WTC11 (cell line): ENCODE results near the gene ATP11A. TPM values are rescaled to one million over a fixed set of nuclear protein-coding genes. Genes with fewer than 3 reads are reported as not detected.

Source experiments
- ATAC-seq: fragments of 200-7000 bp; cut with Tn5 transposase; 2 replicates; pipeline ENCODE4 v1.10.0; 2021; ENCODE audit warnings: mild to moderate bottlenecking, moderate library complexity
- CTCF ChIA-PET: fragments of 300-600 bp; sonication (Branson Sonifier 250); formaldehyde crosslinking; loops from one replicate; lab custom pipeline; 2021; ENCODE audit warnings: antibody characterized with exemption; lab: Charles Lee
- POLR2A ChIA-PET: fragments of 350-600 bp; sonication (Branson Sonifier 250); formaldehyde crosslinking; loops from one replicate; lab custom pipeline; 2021; ENCODE audit warnings: antibody characterized with exemption; lab: Charles Lee
- DNase-seq: peaks from one replicate; pipeline ENCODE4 v3.0.0; 2021; ENCODE audit warnings: low spot score
- H3K27ac Mint-ChIP-seq: 2 replicates; pipeline ENCODE4 v1.8.0; 2021; ENCODE audit warnings: mixed read lengths
- H3K27me3 Mint-ChIP-seq: 2 replicates; pipeline ENCODE4 v1.8.0; 2021; ENCODE audit warnings: low read depth, mild to moderate bottlenecking, moderate library complexity, mixed read lengths
- H3K36me3 Mint-ChIP-seq: 2 replicates; pipeline ENCODE4 v1.8.0; 2021; ENCODE audit warnings: mixed read lengths
- H3K4me1 Mint-ChIP-seq: 2 replicates; pipeline ENCODE4 v1.8.0; 2022; ENCODE audit warnings: mixed read lengths
- H3K4me3 Mint-ChIP-seq: 2 replicates; pipeline ENCODE4 v1.8.0; 2021; ENCODE audit warnings: mild to moderate bottlenecking, moderate library complexity, mixed read lengths
- H3K9me3 Mint-ChIP-seq: 2 replicates; pipeline ENCODE4 v1.8.0; 2021; ENCODE audit warnings: mixed read lengths
- AFF4 ChIP-seq: sonication (generic); formaldehyde crosslinking; IDR thresholded peaks from 2 replicates; pipeline ENCODE4 v1.8.1; 2023; ENCODE audit warnings: mild to moderate bottlenecking, missing genetic modification reagents, borderline replicate concordance
- ATF3 ChIP-seq: sonication (generic); formaldehyde crosslinking; conservative IDR thresholded peaks from 2 replicates; pipeline ENCODE4 v1.8.1; 2022; ENCODE audit warnings: mild to moderate bottlenecking, missing genetic modification reagents
- CREB1 ChIP-seq: sonication (generic); formaldehyde crosslinking; IDR thresholded peaks from 2 replicates; pipeline ENCODE4 v1.8.0; 2023; ENCODE audit warnings: mild to moderate bottlenecking, missing genetic modification reagents
- E2F4 ChIP-seq: sonication (generic); formaldehyde crosslinking; IDR thresholded peaks from 2 replicates; pipeline ENCODE4 v1.8.1; 2022; ENCODE audit warnings: low read depth, mild to moderate bottlenecking, moderate library complexity, missing genetic modification reagents, borderline replicate concordance
- ESRRA ChIP-seq: sonication (generic); formaldehyde crosslinking; IDR thresholded peaks from 2 replicates; pipeline ENCODE4 v1.8.1; 2022; ENCODE audit warnings: mild to moderate bottlenecking, missing genetic modification reagents, borderline replicate concordance
- FOXJ3 ChIP-seq: sonication (generic); formaldehyde crosslinking; IDR thresholded peaks from 2 replicates; pipeline ENCODE4 v1.9.0; 2021; ENCODE audit warnings: missing genetic modification reagents, mild to moderate bottlenecking, borderline replicate concordance
- IRF1 ChIP-seq: sonication (generic); formaldehyde crosslinking; IDR thresholded peaks from 2 replicates; pipeline ENCODE4 v1.8.0; 2023; ENCODE audit warnings: missing genetic modification reagents
- MAX ChIP-seq: sonication (generic); formaldehyde crosslinking; IDR thresholded peaks from 2 replicates; pipeline ENCODE4 v1.8.0; 2022; ENCODE audit warnings: mild to moderate bottlenecking, missing genetic modification reagents
- NFE2L1 ChIP-seq: sonication (generic); formaldehyde crosslinking; IDR thresholded peaks from 2 replicates; pipeline ENCODE4 v1.8.1; 2023; ENCODE audit warnings: missing genetic modification reagents
- NFYB ChIP-seq: sonication (generic); formaldehyde crosslinking; conservative IDR thresholded peaks from 2 replicates; pipeline ENCODE4 v1.8.0; 2022; ENCODE audit warnings: low read depth, missing genetic modification reagents
- OVOL2 ChIP-seq: fragments of 250-450 bp; sonication (Bioruptor Pico); IDR thresholded peaks from 2 replicates; pipeline ENCODE4 v1.9.0; 2021; ENCODE audit warnings: mild to moderate bottlenecking, borderline replicate concordance
- SMAD4 ChIP-seq: sonication (generic); formaldehyde crosslinking; IDR thresholded peaks from 2 replicates; pipeline ENCODE4 v1.8.0; 2022; ENCODE audit warnings: mild to moderate bottlenecking, missing genetic modification reagents
- SP1 ChIP-seq: sonication (generic); formaldehyde crosslinking; conservative IDR thresholded peaks from 2 replicates; pipeline ENCODE4 v1.8.1; 2022; ENCODE audit warnings: missing genetic modification reagents
- TEAD1 ChIP-seq: sonication (generic); formaldehyde crosslinking; IDR thresholded peaks from 2 replicates; pipeline ENCODE4 v1.8.0; 2022; ENCODE audit warnings: mild to moderate bottlenecking, missing genetic modification reagents
- TEAD4 ChIP-seq: sonication (generic); formaldehyde crosslinking; IDR thresholded peaks from 2 replicates; pipeline ENCODE4 v1.8.0; 2022; ENCODE audit warnings: mild to moderate bottlenecking, missing genetic modification reagents
- USF2 ChIP-seq: sonication (generic); formaldehyde crosslinking; IDR thresholded peaks from 2 replicates; pipeline ENCODE4 v1.8.1; 2023; ENCODE audit warnings: mild to moderate bottlenecking, missing genetic modification reagents, moderate library complexity
- ZBTB43 ChIP-seq: sonication (generic); formaldehyde crosslinking; IDR thresholded peaks from 2 replicates; pipeline ENCODE4 v1.8.1; 2023; ENCODE audit warnings: mild to moderate bottlenecking, missing genetic modification reagents
- ZNF121 ChIP-seq: sonication (generic); formaldehyde crosslinking; IDR thresholded peaks from 2 replicates; pipeline ENCODE4 v1.8.0; 2023; ENCODE audit warnings: missing genetic modification reagents
- ZNF219 ChIP-seq: sonication (generic); formaldehyde crosslinking; IDR thresholded peaks from 2 replicates; pipeline ENCODE4 v1.8.0; 2023; ENCODE audit warnings: missing genetic modification reagents, mild to moderate bottlenecking, borderline replicate concordance
- ZNF232 ChIP-seq: sonication (generic); formaldehyde crosslinking; IDR thresholded peaks from 2 replicates; pipeline ENCODE4 v1.8.0; 2022; ENCODE audit warnings: mild to moderate bottlenecking, missing genetic modification reagents
- ZNF263 ChIP-seq: sonication (generic); formaldehyde crosslinking; IDR thresholded peaks from 2 replicates; pipeline ENCODE4 v1.8.1; 2022; ENCODE audit warnings: low read depth, mild to moderate bottlenecking, moderate library complexity, missing genetic modification reagents
- ZNF317 ChIP-seq: sonication (generic); formaldehyde crosslinking; IDR thresholded peaks from 2 replicates; pipeline ENCODE4 v1.8.1; 2023; ENCODE audit warnings: low read depth, mild to moderate bottlenecking, moderate library complexity, missing genetic modification reagents, borderline replicate concordance
- ZNF396 ChIP-seq: fragments of 250-450 bp; sonication (Bioruptor Pico); IDR thresholded peaks from 2 replicates; pipeline ENCODE4 v1.8.0; 2021; ENCODE audit warnings: mild to moderate bottlenecking, moderate library complexity, borderline replicate concordance
- ZNF423 ChIP-seq: fragments of 250-450 bp; sonication (Bioruptor Pico); IDR thresholded peaks from 2 replicates; pipeline ENCODE4 v2.1.2; 2022; ENCODE audit warnings: mild to moderate bottlenecking, moderate library complexity
- ZSCAN18 ChIP-seq: fragments of 250-450 bp; sonication (Bioruptor Pico); IDR thresholded peaks from 2 replicates; pipeline ENCODE4 v2.1.2; 2022; ENCODE audit warnings: mild to moderate bottlenecking, moderate library complexity
- total RNA-seq: library from RNA; stranded (reverse); gene quantifications from 3 replicates; pipeline ENCODE4 v1.2.3, GENCODE V29; 2021

ATP11A gene
- total RNA-seq, 1 experiment from 2014 or later, result 100 TPM

- TF ChIP-seq MAX (CRISPR knock-in tag) (peak; percentile 82), ZNF121 (CRISPR knock-in tag) (peak; percentile 44), NFE2L1 (CRISPR knock-in tag) (no peak), AFF4 (CRISPR knock-in tag) (no peak), ZNF423 (CRISPR knock-in tag) (no peak), ZNF219 (CRISPR knock-in tag) (peak; percentile 60; the same call in 1 of the 2 replicates), ZSCAN18 (CRISPR knock-in tag) (no peak), ESRRA (no peak), NFYB (no peak), FOXJ3 (CRISPR knock-in tag) (no peak), ZNF396 (CRISPR knock-in tag) (no peak), TEAD4 (CRISPR knock-in tag) (no peak), ZNF317 (CRISPR knock-in tag) (no peak)
Observed at GRCh38 chr13:112905990-112906641, 216.3 kb downstream of the ATP11A start (continued).

GRCh38 chr13:112907286-112907685 lies 217.4 kb downstream of the ATP11A start:
- H3K4me3 Mint-ChIP-seq, result no peak overlapping the region
- CTCF ChIA-PET, result interaction anchor here (1.5 kb wide), 1 partner anchor 122 kb away, joined by 7 read pairs; no protein-coding TSS in a partner anchor

More at GRCh38 chr13:112907286-112907685, 217.4 kb downstream of the ATP11A start:
- DNase-seq, result no peak
- Mint-ChIP-seq H3K36me3 (peaks cover 42% of the 10 kb centered on the region), H3K9me3 (peaks cover 17% of the 10 kb centered on the region), H3K27me3 (no peaks in the 10 kb centered on the region; the same call in 1 of the 2 replicates), H3K4me1 (peaks cover 66% of the 10 kb centered on the region), H3K27ac (no peak overlapping the region)
- POLR2A ChIA-PET, result no interaction called here
- no peak for ATAC-seq
- no peak for TF ChIP-seq TEAD1 (CRISPR knock-in tag)
- no peak for TF ChIP-seq ZBTB43 (CRISPR knock-in tag)
- TF ChIP-seq IRF1 (CRISPR knock-in tag), result no peak
- TF ChIP-seq SMAD4 (CRISPR knock-in tag), result no peak
- TF ChIP-seq OVOL2, result no peak
- no peak for TF ChIP-seq ZNF263 (CRISPR knock-in tag)
- no peak for TF ChIP-seq SP1
- TF ChIP-seq TEAD4 (CRISPR knock-in tag), result no peak
- TF ChIP-seq USF2, result no peak
- no peak for TF ChIP-seq ZNF232 (CRISPR knock-in tag)
- TF ChIP-seq E2F4, result no peak
- no peak for TF ChIP-seq CREB1 (CRISPR knock-in tag)
- no peak for TF ChIP-seq ATF3 (CRISPR knock-in tag)
- TF ChIP-seq ZSCAN18 (CRISPR knock-in tag), result no peak
